ENCODE data around the gene SCFD2. TPM values are rescaled to one million over a fixed set of nuclear protein-coding genes. Genes with fewer than 3 reads are reported as not detected.

The SCFD2 gene
- total and polyA plus RNA-seq, 7 experiments from 2014 or later, result 13.4 to 32.8 (median 20.8) TPM

- Mint-ChIP-seq H3K36me3 (peaks cover 5 to 49% (median 26%) of the 10 kb centered on the region in 5 donors), H3K27me3 (no peaks in the 10 kb centered on the region), H3K4me1 (peaks cover 0 to 12% (median 0%) of the 10 kb centered on the region in 7 donors), H3K27ac (no peak overlapping the region), H3K9me3 (peaks cover 0 to 17% (median 2%) of the 10 kb centered on the region in 11 donors), H3K4me3 (no peak overlapping the region)
- ChIA-PET POLR2A (no interaction called here), CTCF (no interaction called here)
- Histone ChIP-seq H3K36me3 (ENCODE audit: control insufficient read depth in 2 of 3, insufficient read depth in 3 of 3, low read length in 3 of 3) (no peaks in the 10 kb centered on the region), H3K4me1 (ENCODE audit: control insufficient read depth in 2 of 2, insufficient read depth in 2 of 2, low read length in 2 of 2) (no peaks in the 10 kb centered on the region), H3K27me3 (ENCODE audit: control insufficient read depth in 2 of 2, insufficient read depth in 2 of 2, low read length in 2 of 2) (no peaks in the 10 kb centered on the region), H3K27ac (ENCODE audit: low read depth, low read length) (no peak overlapping the region), H3K4me3 (ENCODE audit: low read length) (no peak overlapping the region), H3K9me3 (ENCODE audit: control insufficient read depth in 2 of 3, low read length in 3 of 3) (no peaks in the 10 kb centered on the region)
- DNase-seq, result no peak
- intact Hi-C loops (cut with micrococcal nuclease), result no loop called here
- ATAC-seq, result no peak
Measured at GRCh38 chr4:53136954-53137353, 228.9 kb downstream of the SCFD2 start.

- no peaks in the 10 kb centered on the region for H3K4me1 ChIP-seq (ENCODE audit: control insufficient read depth in 2 of 2, insufficient read depth in 2 of 2, low read length in 2 of 2)
- no peak for DNase-seq
- H3K36me3 Mint-ChIP-seq, result peaks cover 5 to 49% (median 24%) of the 10 kb centered on the region in 5 donors
- H3K9me3 ChIP-seq (ENCODE audit: control insufficient read depth in 2 of 3, low read length in 3 of 3), result no peaks in the 10 kb centered on the region
- peaks cover 0 to 2% (median 0%) of the 10 kb centered on the region in 11 donors for H3K9me3 Mint-ChIP-seq
- H3K27me3 ChIP-seq (ENCODE audit: control insufficient read depth in 2 of 2, insufficient read depth in 2 of 2, low read length in 2 of 2), result no peaks in the 10 kb centered on the region
- H3K4me3 Mint-ChIP-seq, result no peak overlapping the region
- CTCF ChIA-PET, result interaction anchor here (0.6 kb wide), 1 partner anchor 782 kb away, joined by 7 read pairs; no protein-coding TSS in a partner anchor
- peaks cover 0 to 3% (median 0%) of the 10 kb centered on the region in 3 experiments for H3K36me3 ChIP-seq (ENCODE audit: control insufficient read depth in 2 of 3, insufficient read depth in 3 of 3, low read length in 3 of 3)
- peaks cover 0 to 6% (median 0%) of the 10 kb centered on the region in 7 donors for H3K4me1 Mint-ChIP-seq
- intact Hi-C loops (cut with micrococcal nuclease), result no loop called here
- peak overlapping the region in 1 of 9 donors; percentile 34 for H3K27ac Mint-ChIP-seq
- H3K27ac ChIP-seq (ENCODE audit: low read depth, low read length), result no peak overlapping the region
- no peak for ATAC-seq
- H3K27me3 Mint-ChIP-seq, result no peaks in the 10 kb centered on the region
- H3K4me3 ChIP-seq (ENCODE audit: low read length), result no peak overlapping the region
- POLR2A ChIA-PET, result interaction anchor here (0.6 kb wide), 1 partner anchor 151 kb away, joined by 4 read pairs; no protein-coding TSS in a partner anchor
Measured at GRCh38 chr4:53132132-53132891, 233.5 kb downstream of the SCFD2 start.

GRCh38 chr4:53131562-53131925, 234.3 kb downstream of the SCFD2 start:
- peaks cover 0 to 2% (median 0%) of the 10 kb centered on the region in 11 donors for H3K9me3 Mint-ChIP-seq
- no peak overlapping the region for H3K4me3 ChIP-seq (ENCODE audit: low read length)
- peaks cover 0 to 4% (median 0%) of the 10 kb centered on the region in 3 experiments for H3K36me3 ChIP-seq (ENCODE audit: control insufficient read depth in 2 of 3, insufficient read depth in 3 of 3, low read length in 3 of 3)
- H3K4me1 Mint-ChIP-seq, result peaks cover 0 to 6% (median 0%) of the 10 kb centered on the region in 7 donors
- no peaks in the 10 kb centered on the region for H3K4me1 ChIP-seq (ENCODE audit: control insufficient read depth in 2 of 2, insufficient read depth in 2 of 2, low read length in 2 of 2)
- no peak for DNase-seq
- no peak overlapping the region for H3K27ac ChIP-seq (ENCODE audit: low read depth, low read length)
- POLR2A ChIA-PET, result interaction anchor here (0.6 kb wide), 1 partner anchor 150 kb away, joined by 4 read pairs; no protein-coding TSS in a partner anchor
- no peaks in the 10 kb centered on the region for H3K27me3 ChIP-seq (ENCODE audit: control insufficient read depth in 2 of 2, insufficient read depth in 2 of 2, low read length in 2 of 2)
- CTCF ChIA-PET, result no interaction called here
- intact Hi-C loops (cut with micrococcal nuclease), result no loop called here
- peaks cover 5 to 44% (median 24%) of the 10 kb centered on the region in 5 donors for H3K36me3 Mint-ChIP-seq
- no peaks in the 10 kb centered on the region for H3K9me3 ChIP-seq (ENCODE audit: control insufficient read depth in 2 of 3, low read length in 3 of 3)
- H3K27me3 Mint-ChIP-seq, result no peaks in the 10 kb centered on the region
- H3K27ac Mint-ChIP-seq, result no peak overlapping the region
- no peak overlapping the region for H3K4me3 Mint-ChIP-seq
- ATAC-seq, result no peak

- Mint-ChIP-seq H3K9me3 (peaks cover 0 to 2% (median 0%) of the 10 kb centered on the region in 11 donors), H3K36me3 (peaks cover 7 to 43% (median 23%) of the 10 kb centered on the region in 5 donors), H3K4me1 (peaks cover 0 to 6% (median 1%) of the 10 kb centered on the region in 7 donors), H3K27me3 (no peaks in the 10 kb centered on the region), H3K27ac (no peak overlapping the region), H3K4me3 (no peak overlapping the region)
- no peaks in the 10 kb centered on the region for H3K9me3 ChIP-seq (ENCODE audit: control insufficient read depth in 2 of 3, low read length in 3 of 3)
- H3K4me3 ChIP-seq (ENCODE audit: low read length), result no peak overlapping the region
- H3K36me3 ChIP-seq (ENCODE audit: control insufficient read depth in 2 of 3, insufficient read depth in 3 of 3, low read length in 3 of 3), result peaks cover 0 to 4% (median 0%) of the 10 kb centered on the region in 3 experiments
- no peaks in the 10 kb centered on the region for H3K27me3 ChIP-seq (ENCODE audit: control insufficient read depth in 2 of 2, insufficient read depth in 2 of 2, low read length in 2 of 2)
- DNase-seq (no peak), ATAC-seq (no peak)
- no peak overlapping the region for H3K27ac ChIP-seq (ENCODE audit: low read depth, low read length)
- no peaks in the 10 kb centered on the region for H3K4me1 ChIP-seq (ENCODE audit: control insufficient read depth in 2 of 2, insufficient read depth in 2 of 2, low read length in 2 of 2)
- CTCF ChIA-PET, result no interaction called here
- intact Hi-C loops (cut with micrococcal nuclease), result no loop called here
- POLR2A ChIA-PET, result no interaction called here
Measured at GRCh38 chr4:53130896-53131561, 234.8 kb downstream of the SCFD2 start.

- H3K4me3 ChIP-seq (ENCODE audit: low read length), result no peak overlapping the region
- peaks cover 0 to 6% (median 2%) of the 10 kb centered on the region in 7 donors for H3K4me1 Mint-ChIP-seq
- DNase-seq, result no peak
- intact Hi-C loops (cut with micrococcal nuclease), result no loop called here
- CTCF ChIA-PET, result no interaction called here
- H3K27ac ChIP-seq (ENCODE audit: low read depth, low read length), result no peak overlapping the region
- H3K27ac Mint-ChIP-seq, result peak overlapping the region in 1 of 9 donors; percentile 78
- POLR2A ChIA-PET, result no interaction called here
- H3K36me3 Mint-ChIP-seq, result peaks cover 8 to 48% (median 26%) of the 10 kb centered on the region in 5 donors
- H3K9me3 Mint-ChIP-seq, result peaks cover 0 to 2% (median 0%) of the 10 kb centered on the region in 11 donors
- H3K9me3 ChIP-seq (ENCODE audit: control insufficient read depth in 2 of 3, low read length in 3 of 3), result no peaks in the 10 kb centered on the region
- peaks cover 0 to 4% (median 0%) of the 10 kb centered on the region in 3 experiments for H3K36me3 ChIP-seq (ENCODE audit: control insufficient read depth in 2 of 3, insufficient read depth in 3 of 3, low read length in 3 of 3)
- H3K4me1 ChIP-seq (ENCODE audit: control insufficient read depth in 2 of 2, insufficient read depth in 2 of 2, low read length in 2 of 2), result no peaks in the 10 kb centered on the region
- H3K4me3 Mint-ChIP-seq, result no peak overlapping the region
- H3K27me3 ChIP-seq (ENCODE audit: control insufficient read depth in 2 of 2, insufficient read depth in 2 of 2, low read length in 2 of 2), result no peaks in the 10 kb centered on the region
- ATAC-seq, result no peak
- no peaks in the 10 kb centered on the region for H3K27me3 Mint-ChIP-seq
Measured at GRCh38 chr4:53128706-53129357, 237.0 kb downstream of the SCFD2 start.

- Histone ChIP-seq H3K4me3 (ENCODE audit: low read length) (no peak overlapping the region), H3K4me1 (ENCODE audit: control insufficient read depth in 2 of 2, insufficient read depth in 2 of 2, low read length in 2 of 2) (no peaks in the 10 kb centered on the region), H3K27ac (ENCODE audit: low read depth, low read length) (no peak overlapping the region), H3K9me3 (ENCODE audit: control insufficient read depth in 2 of 3, low read length in 3 of 3) (no peaks in the 10 kb centered on the region), H3K27me3 (ENCODE audit: control insufficient read depth in 2 of 2, insufficient read depth in 2 of 2, low read length in 2 of 2) (no peaks in the 10 kb centered on the region), H3K36me3 (ENCODE audit: control insufficient read depth in 2 of 3, insufficient read depth in 3 of 3, low read length in 3 of 3) (peaks cover 0 to 4% (median 0%) of the 10 kb centered on the region in 3 experiments)
- Mint-ChIP-seq H3K27me3 (no peaks in the 10 kb centered on the region), H3K4me1 (peaks cover 0 to 6% (median 0%) of the 10 kb centered on the region in 7 donors), H3K36me3 (peaks cover 4 to 42% (median 20%) of the 10 kb centered on the region in 5 donors), H3K9me3 (peaks cover 0 to 2% (median 0%) of the 10 kb centered on the region in 11 donors), H3K4me3 (no peak overlapping the region), H3K27ac (no peak overlapping the region)
- DNase-seq (no peak), ATAC-seq (no peak)
- POLR2A ChIA-PET, result no interaction called here
- intact Hi-C loops (cut with micrococcal nuclease), result no loop called here
- CTCF ChIA-PET, result no interaction called here
Measured at GRCh38 chr4:53128231-53128630, 237.6 kb downstream of the SCFD2 start.

Data from naive thymus-derived CD4-positive, alpha-beta T cell (primary cell).